Measurements from ENCODE around the gene KLK8.

DNA sequence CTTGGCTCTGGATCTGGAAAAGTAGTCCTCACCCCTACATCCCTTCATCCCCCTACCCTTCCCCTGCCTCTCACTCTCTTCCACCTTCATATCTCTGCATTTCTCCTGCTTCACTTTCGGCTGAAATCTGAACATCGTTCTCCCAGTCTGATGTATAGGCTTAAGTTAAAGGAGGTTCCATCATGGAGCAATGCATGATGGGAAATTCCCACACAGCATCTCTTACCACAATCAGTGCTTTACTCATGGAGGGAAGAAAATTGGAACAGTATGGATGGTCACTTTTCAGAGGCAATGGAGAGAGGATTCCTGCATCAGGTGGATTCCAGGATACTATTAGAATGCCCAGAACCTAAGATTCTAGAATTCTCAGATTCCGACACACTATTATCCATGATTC is 6.1 kb upstream of the KLK8 start:
- TF ChIP-seq, protein P1, sequence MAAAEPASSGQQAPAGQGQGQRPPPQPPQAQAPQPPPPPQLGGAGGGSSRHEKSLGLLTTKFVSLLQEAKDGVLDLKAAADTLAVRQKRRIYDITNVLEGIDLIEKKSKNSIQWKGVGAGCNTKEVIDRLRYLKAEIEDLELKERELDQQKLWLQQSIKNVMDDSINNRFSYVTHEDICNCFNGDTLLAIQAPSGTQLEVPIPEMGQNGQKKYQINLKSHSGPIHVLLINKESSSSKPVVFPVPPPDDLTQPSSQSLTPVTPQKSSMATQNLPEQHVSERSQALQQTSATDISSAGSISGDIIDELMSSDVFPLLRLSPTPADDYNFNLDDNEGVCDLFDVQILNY (CRISPR knock-in tag; IDR thresholded peaks at IDR 0.05), result no peak
- no peak for TF ChIP-seq JUN (CRISPR knock-in tag; IDR thresholded peaks at IDR 0.05)
- TF ChIP-seq, protein P2, sequence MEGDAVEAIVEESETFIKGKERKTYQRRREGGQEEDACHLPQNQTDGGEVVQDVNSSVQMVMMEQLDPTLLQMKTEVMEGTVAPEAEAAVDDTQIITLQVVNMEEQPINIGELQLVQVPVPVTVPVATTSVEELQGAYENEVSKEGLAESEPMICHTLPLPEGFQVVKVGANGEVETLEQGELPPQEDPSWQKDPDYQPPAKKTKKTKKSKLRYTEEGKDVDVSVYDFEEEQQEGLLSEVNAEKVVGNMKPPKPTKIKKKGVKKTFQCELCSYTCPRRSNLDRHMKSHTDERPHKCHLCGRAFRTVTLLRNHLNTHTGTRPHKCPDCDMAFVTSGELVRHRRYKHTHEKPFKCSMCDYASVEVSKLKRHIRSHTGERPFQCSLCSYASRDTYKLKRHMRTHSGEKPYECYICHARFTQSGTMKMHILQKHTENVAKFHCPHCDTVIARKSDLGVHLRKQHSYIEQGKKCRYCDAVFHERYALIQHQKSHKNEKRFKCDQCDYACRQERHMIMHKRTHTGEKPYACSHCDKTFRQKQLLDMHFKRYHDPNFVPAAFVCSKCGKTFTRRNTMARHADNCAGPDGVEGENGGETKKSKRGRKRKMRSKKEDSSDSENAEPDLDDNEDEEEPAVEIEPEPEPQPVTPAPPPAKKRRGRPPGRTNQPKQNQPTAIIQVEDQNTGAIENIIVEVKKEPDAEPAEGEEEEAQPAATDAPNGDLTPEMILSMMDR (IDR thresholded peaks at IDR 0.05), result no peak
- TF ChIP-seq TP53 (CRISPR knock-in tag; IDR thresholded peaks at IDR 0.05), result no peak
- TF ChIP-seq, protein P3, sequence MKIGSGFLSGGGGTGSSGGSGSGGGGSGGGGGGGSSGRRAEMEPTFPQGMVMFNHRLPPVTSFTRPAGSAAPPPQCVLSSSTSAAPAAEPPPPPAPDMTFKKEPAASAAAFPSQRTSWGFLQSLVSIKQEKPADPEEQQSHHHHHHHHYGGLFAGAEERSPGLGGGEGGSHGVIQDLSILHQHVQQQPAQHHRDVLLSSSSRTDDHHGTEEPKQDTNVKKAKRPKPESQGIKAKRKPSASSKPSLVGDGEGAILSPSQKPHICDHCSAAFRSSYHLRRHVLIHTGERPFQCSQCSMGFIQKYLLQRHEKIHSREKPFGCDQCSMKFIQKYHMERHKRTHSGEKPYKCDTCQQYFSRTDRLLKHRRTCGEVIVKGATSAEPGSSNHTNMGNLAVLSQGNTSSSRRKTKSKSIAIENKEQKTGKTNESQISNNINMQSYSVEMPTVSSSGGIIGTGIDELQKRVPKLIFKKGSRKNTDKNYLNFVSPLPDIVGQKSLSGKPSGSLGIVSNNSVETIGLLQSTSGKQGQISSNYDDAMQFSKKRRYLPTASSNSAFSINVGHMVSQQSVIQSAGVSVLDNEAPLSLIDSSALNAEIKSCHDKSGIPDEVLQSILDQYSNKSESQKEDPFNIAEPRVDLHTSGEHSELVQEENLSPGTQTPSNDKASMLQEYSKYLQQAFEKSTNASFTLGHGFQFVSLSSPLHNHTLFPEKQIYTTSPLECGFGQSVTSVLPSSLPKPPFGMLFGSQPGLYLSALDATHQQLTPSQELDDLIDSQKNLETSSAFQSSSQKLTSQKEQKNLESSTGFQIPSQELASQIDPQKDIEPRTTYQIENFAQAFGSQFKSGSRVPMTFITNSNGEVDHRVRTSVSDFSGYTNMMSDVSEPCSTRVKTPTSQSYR (CRISPR knock-in tag; IDR thresholded peaks at IDR 0.05), result no peak
- TF ChIP-seq RELA (CRISPR knock-in tag; IDR thresholded peaks at IDR 0.05; ENCODE audit: borderline replicate concordance), result no peak
- TF ChIP-seq, protein P4, sequence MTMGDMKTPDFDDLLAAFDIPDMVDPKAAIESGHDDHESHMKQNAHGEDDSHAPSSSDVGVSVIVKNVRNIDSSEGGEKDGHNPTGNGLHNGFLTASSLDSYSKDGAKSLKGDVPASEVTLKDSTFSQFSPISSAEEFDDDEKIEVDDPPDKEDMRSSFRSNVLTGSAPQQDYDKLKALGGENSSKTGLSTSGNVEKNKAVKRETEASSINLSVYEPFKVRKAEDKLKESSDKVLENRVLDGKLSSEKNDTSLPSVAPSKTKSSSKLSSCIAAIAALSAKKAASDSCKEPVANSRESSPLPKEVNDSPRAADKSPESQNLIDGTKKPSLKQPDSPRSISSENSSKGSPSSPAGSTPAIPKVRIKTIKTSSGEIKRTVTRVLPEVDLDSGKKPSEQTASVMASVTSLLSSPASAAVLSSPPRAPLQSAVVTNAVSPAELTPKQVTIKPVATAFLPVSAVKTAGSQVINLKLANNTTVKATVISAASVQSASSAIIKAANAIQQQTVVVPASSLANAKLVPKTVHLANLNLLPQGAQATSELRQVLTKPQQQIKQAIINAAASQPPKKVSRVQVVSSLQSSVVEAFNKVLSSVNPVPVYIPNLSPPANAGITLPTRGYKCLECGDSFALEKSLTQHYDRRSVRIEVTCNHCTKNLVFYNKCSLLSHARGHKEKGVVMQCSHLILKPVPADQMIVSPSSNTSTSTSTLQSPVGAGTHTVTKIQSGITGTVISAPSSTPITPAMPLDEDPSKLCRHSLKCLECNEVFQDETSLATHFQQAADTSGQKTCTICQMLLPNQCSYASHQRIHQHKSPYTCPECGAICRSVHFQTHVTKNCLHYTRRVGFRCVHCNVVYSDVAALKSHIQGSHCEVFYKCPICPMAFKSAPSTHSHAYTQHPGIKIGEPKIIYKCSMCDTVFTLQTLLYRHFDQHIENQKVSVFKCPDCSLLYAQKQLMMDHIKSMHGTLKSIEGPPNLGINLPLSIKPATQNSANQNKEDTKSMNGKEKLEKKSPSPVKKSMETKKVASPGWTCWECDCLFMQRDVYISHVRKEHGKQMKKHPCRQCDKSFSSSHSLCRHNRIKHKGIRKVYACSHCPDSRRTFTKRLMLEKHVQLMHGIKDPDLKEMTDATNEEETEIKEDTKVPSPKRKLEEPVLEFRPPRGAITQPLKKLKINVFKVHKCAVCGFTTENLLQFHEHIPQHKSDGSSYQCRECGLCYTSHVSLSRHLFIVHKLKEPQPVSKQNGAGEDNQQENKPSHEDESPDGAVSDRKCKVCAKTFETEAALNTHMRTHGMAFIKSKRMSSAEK (CRISPR knock-in tag; IDR thresholded peaks at IDR 0.05; ENCODE audit: borderline replicate concordance), result no peak

Measured in WTC11 (cell line).